T-cell (primary cell): ENCODE data around the gene PRELID3B. TPM values are rescaled to one million over a fixed set of nuclear protein-coding genes. Genes with fewer than 3 reads are reported as not detected.

ENCODE experiments used
- ATAC-seq, 4 experiments: fragments of 200-7000 bp in 3 of 4; fragments of 150-1000 bp in 1 of 4; cut with Tn5 transposase; replicated peaks in 1 of 4; 1 replicate in 3 of 4; 2 replicates in 1 of 4; pipeline ENCODE4 v1.10.0; 2021; ENCODE audit warnings: moderate library complexity in 3 of 4, mild to moderate bottlenecking in 2 of 4, moderate number of reproducible peaks in 1 of 4
- CTCF ChIA-PET, 2 donors: fragments of 300-600 bp; sonication (Branson Sonifier 250); formaldehyde crosslinking; loops; one replicate each; lab custom pipeline; 2022; ENCODE audit warnings: antibody characterized with exemption in 2 of 2; lab: Charles Lee
- POLR2A ChIA-PET, 2 donors: fragments of 300-600 bp; sonication (Branson Sonifier 250); formaldehyde crosslinking; loops; one replicate each; lab custom pipeline; 2022; ENCODE audit warnings: antibody characterized with exemption in 2 of 2; lab: Charles Lee
- DNase-seq, 35 experiments: peaks; one replicate each; pipeline versions ENCODE4 v3.0.0 to v3.0.0-alpha.2; 2013 to 2023
- H3K27ac ChIP-seq: one replicate; pipeline ENCODE4 v1.5.1; 2013; ENCODE audit warnings: low read length
- H3K27me3 ChIP-seq, 2 experiments: replicated peaks in 1 of 2; 1 replicate in 1 of 2; 2 replicates in 1 of 2; pipeline versions ENCODE4 v1.6.1 to v1.7.0; 2013; ENCODE audit warnings: low read length in 1 of 2, mixed read lengths in 1 of 2; ENCODE audit not compliant: control insufficient read depth in 2 of 2, insufficient read depth in 2 of 2; ENCODE audit errors: extremely low read depth in 1 of 2
- H3K36me3 ChIP-seq, 2 donors: 1 replicate in 1 of 2; 2 replicates in 1 of 2; pipeline versions ENCODE4 v1.6.1 to v1.7.0; 2013; ENCODE audit warnings: low read length in 1 of 2; ENCODE audit not compliant: control insufficient read depth in 2 of 2, insufficient read depth in 1 of 2; ENCODE audit errors: extremely low read depth in 1 of 2
- H3K4me1 ChIP-seq, 2 experiments: 1 replicate in 1 of 2; 2 replicates in 1 of 2; pipeline versions ENCODE4 v1.6.1 to v1.7.0; 2013; ENCODE audit warnings: low read length in 2 of 2, mixed read lengths in 1 of 2; ENCODE audit not compliant: insufficient read depth in 2 of 2, control insufficient read depth in 1 of 2; ENCODE audit errors: extremely low read depth in 1 of 2
- H3K4me3 ChIP-seq, 2 donors: 1 replicate in 1 of 2; 2 replicates in 1 of 2; pipeline versions ENCODE4 v1.5.1 to v1.7.0; 2013; ENCODE audit warnings: mild to moderate bottlenecking in 2 of 2, low read length in 1 of 2, moderate library complexity in 1 of 2; ENCODE audit not compliant: control insufficient read depth in 1 of 2; ENCODE audit errors: extremely low read depth in 1 of 2
- H3K9me3 ChIP-seq: 2 replicates; pipeline ENCODE4 v1.7.0; 2013
- H3K27ac Mint-ChIP-seq, 2 donors: one replicate each; pipeline ENCODE4 v1.8.0; 2020 to 2021; ENCODE audit warnings: mild to moderate bottlenecking in 2 of 2, mixed read lengths in 2 of 2
- H3K27me3 Mint-ChIP-seq, 2 donors: one replicate each; pipeline ENCODE4 v1.8.0; 2021 to 2022; ENCODE audit warnings: mixed read lengths in 2 of 2
- H3K36me3 Mint-ChIP-seq: one replicate; pipeline ENCODE4 v1.8.0; 2021; ENCODE audit warnings: mixed read lengths
- H3K4me1 Mint-ChIP-seq, 3 donors: one replicate each; pipeline ENCODE4 v1.8.0; 2020 to 2022; ENCODE audit warnings: mixed read lengths in 3 of 3, mild to moderate bottlenecking in 1 of 3
- H3K4me3 Mint-ChIP-seq, 3 donors: one replicate each; pipeline ENCODE4 v1.8.0; 2020 to 2022; ENCODE audit warnings: mild to moderate bottlenecking in 3 of 3, mixed read lengths in 3 of 3, moderate library complexity in 3 of 3
- H3K9me3 Mint-ChIP-seq, 3 donors: one replicate each; pipeline ENCODE4 v1.8.0; 2020 to 2022; ENCODE audit warnings: mixed read lengths in 3 of 3
- WGBS: methylation state at CpG from one replicate; pipeline ENCODE4 v1.1.5; 2013; ENCODE audit warnings: missing lambda C conversion rate; ENCODE audit not compliant: insufficient coverage; 5-methylcytosine and 5-hydroxymethylcytosine counted together
- total RNA-seq, 35 experiments: library from RNA in 6 of 35; stranded (reverse) in 6 of 35; fragments of 120-200 nt in 1 of 35; gene quantifications; one replicate each; pipeline versions ENCODE4 v1.2.1 to v1.2.4 and lab custom pipeline; 2013 to 2026

Gene PRELID3B
- total RNA-seq, 5 donors from 2014 or later (not counting 1 experiment from before 2014, with no cell fraction given), result 41.4 to 49.0 (median 43.6) TPM

DNA sequence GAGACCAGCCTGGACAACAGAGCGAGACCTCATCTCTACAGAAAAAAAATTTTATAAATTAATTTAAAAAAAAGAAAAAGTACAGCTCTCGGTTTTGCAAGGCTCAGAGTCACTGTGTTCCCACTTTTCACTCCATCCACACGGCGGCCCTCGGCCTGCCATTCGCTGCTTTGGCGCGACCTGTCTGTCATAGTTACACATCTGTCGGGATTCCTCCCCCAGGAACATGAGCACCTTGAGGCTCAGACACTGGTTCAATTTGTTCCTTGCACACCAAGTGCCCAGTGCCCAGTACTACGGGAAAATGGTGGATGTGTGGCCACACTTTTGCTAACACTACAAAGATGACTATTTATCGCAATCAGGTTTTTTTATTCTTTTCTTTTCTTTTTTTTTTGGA lies 43.9 kb downstream of the PRELID3B start:
- ChIA-PET POLR2A (no interaction called here), CTCF (no interaction called here)
- Mint-ChIP-seq H3K36me3 (peaks cover 32% of the 10 kb centered on the region), H3K27me3 (no peaks in the 10 kb centered on the region), H3K4me1 (peaks cover 15 to 17% (median 16%) of the 10 kb centered on the region in 3 donors), H3K27ac (peak overlapping the region in 1 of 2 donors; percentile 5), H3K9me3 (no peaks in the 10 kb centered on the region), H3K4me3 (no peak overlapping the region)
- 84% methylated on average over 8 of the region's 11 CpGs for WGBS
- Histone ChIP-seq H3K36me3 (peaks cover 14 to 42% of the 10 kb centered on the region in 2 donors), H3K27ac (no peak overlapping the region), H3K4me1 (peaks cover 0 to 5% of the 10 kb centered on the region in 2 experiments), H3K9me3 (no peaks in the 10 kb centered on the region), H3K27me3 (no peaks in the 10 kb centered on the region), H3K4me3 (no peak overlapping the region)
- ATAC-seq (no peak), DNase-seq (no peak)

DNA sequence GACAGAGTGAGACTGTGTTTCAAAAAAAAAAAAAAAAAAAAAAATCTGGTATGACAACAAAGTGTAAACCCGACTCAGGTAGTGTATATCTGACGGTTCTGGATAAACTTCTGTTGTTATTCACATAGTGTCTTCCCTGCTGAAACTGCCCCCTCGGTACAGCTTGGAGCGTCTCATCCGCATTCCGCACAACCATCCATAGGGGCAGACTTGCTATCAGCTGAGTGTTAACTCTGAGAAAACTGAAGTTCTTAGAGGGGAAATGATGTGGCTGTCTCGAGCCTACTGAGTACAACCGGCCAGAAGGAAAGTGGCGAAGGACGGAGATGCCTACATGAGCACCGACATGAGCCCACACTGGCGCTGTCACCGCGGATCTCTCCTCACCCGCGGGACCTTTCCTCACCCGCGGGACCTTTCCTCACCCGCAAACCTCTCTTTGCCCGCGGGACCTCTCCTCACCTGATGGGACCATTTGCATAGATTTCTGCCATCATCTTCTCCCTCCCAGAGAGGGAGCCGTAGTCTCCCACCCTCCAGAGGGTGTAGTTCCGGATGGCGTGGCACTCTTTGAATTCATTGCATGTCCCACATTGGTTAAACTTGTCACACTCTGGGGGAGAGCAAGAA lies 45.3 kb downstream of the PRELID3B start:
- no peak overlapping the region for H3K27ac ChIP-seq
- ChIA-PET CTCF (no interaction called here), POLR2A (interaction anchor here in 1 of 2 donors (0.6 kb wide), 1 partner anchor 225 kb away, joined by 3 read pairs; no protein-coding TSS in a partner anchor)
- H3K4me1 Mint-ChIP-seq, result peaks cover 1 to 4% (median 3%) of the 10 kb centered on the region in 3 donors
- no peak for DNase-seq
- H3K4me1 ChIP-seq, result no peaks in the 10 kb centered on the region
- no peak for ATAC-seq
- H3K27me3 Mint-ChIP-seq, result no peaks in the 10 kb centered on the region
- H3K27ac Mint-ChIP-seq, result no peak overlapping the region
- no peak overlapping the region for H3K4me3 ChIP-seq
- peaks cover 14 to 56% of the 10 kb centered on the region in 2 donors for H3K36me3 ChIP-seq
- H3K36me3 Mint-ChIP-seq, result peaks cover 41% of the 10 kb centered on the region
- no peaks in the 10 kb centered on the region for H3K27me3 ChIP-seq
- WGBS, result 96% methylated on average over 19 of the region's 24 CpGs
- H3K9me3 Mint-ChIP-seq, result no peaks in the 10 kb centered on the region
- H3K4me3 Mint-ChIP-seq, result no peak overlapping the region
- no peaks in the 10 kb centered on the region for H3K9me3 ChIP-seq

DNA sequence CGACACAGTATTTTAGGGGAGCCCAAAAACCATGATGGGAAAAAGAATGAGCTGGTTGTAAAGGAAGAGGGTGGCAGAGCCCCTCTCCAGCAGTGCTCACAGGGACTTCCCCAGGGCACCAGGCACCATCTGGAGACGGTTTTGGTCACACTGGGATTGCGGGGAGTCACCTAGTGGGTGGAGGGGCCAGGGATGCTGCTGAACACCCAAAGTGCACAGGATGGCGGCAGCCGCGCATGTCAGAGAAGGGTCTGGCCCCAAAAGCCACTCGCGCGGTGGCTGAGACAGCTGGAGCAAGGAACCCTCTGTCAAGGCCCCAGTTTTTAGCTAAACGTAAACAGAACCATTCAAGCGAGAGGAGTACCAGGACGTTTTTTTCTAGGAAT lies 46.4 kb downstream of the PRELID3B start:
- CTCF ChIA-PET, result no interaction called here
- Histone ChIP-seq H3K4me3 (no peak overlapping the region), H3K4me1 (no peaks in the 10 kb centered on the region), H3K27ac (no peak overlapping the region), H3K9me3 (no peaks in the 10 kb centered on the region), H3K36me3 (peaks cover 14 to 66% of the 10 kb centered on the region in 2 donors), H3K27me3 (no peaks in the 10 kb centered on the region)
- no peaks in the 10 kb centered on the region for H3K27me3 Mint-ChIP-seq
- no peak overlapping the region for H3K4me3 Mint-ChIP-seq
- no peak overlapping the region for H3K27ac Mint-ChIP-seq
- ATAC-seq, result no peak
- H3K9me3 Mint-ChIP-seq, result no peaks in the 10 kb centered on the region
- H3K4me1 Mint-ChIP-seq, result peaks cover 0 to 3% (median 3%) of the 10 kb centered on the region in 3 donors
- peaks cover 44% of the 10 kb centered on the region for H3K36me3 Mint-ChIP-seq
- POLR2A ChIA-PET, result interaction anchor here (0.5 kb wide), 2 partner anchors 179 to 607 kb away, joined by 3 to 4 read pairs; partner anchors contain the start of gene VAPB (in 1 of the 2)
- 92% methylated on average over 11 of the region's 12 CpGs for WGBS
- no peak for DNase-seq

DNA sequence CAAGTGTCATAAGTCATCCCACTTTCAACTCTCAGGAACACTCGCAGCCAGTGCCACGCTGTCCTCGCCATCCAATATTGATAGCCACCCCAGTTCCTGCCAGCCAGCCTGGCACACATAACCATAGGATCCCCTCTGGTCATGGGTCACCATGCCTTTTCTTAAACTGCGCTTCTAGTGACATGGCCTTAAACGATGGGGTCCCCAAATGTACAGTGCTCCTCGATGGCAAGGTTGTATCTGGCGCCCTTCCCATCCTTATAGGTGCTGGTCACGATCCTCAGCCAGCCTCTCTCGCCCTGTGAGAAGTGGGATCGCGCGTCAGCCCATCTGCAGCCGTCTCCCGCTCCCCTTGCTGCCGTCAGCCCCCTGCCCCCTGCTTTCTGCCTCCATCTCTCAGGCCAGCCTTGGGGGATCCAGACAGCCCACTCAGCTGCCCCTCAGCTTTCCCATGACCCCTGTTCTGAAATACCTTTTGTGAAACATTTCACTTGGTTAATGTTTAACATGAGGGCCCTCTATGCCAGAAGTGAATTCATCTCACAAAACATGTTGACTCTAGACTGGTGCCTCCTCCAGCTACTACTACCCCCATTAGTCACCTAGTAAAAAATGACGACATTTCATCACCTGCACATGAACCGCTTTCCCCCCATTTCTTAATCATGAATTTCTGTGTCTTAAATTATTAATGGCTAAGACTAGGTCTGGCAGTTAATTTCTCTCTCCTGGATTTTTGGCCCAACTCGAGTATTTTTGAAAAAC lies 46.9 kb downstream of the PRELID3B start:
- 94% methylated on average over 15 of the region's 18 CpGs for WGBS
- POLR2A ChIA-PET, result interaction anchor here in 1 of 2 donors (0.6 kb wide), 1 partner anchor 32 kb away, joined by 5 read pairs; no protein-coding TSS in a partner anchor
- Histone ChIP-seq H3K9me3 (no peaks in the 10 kb centered on the region), H3K27me3 (no peaks in the 10 kb centered on the region), H3K4me1 (no peaks in the 10 kb centered on the region), H3K4me3 (no peak overlapping the region), H3K27ac (no peak overlapping the region), H3K36me3 (peaks cover 18 to 72% of the 10 kb centered on the region in 2 donors)
- Mint-ChIP-seq H3K27ac (peak overlapping the region; percentile 12 to 16), H3K4me1 (peaks cover 0 to 3% (median 3%) of the 10 kb centered on the region in 3 donors), H3K9me3 (no peaks in the 10 kb centered on the region), H3K4me3 (no peak overlapping the region), H3K36me3 (peaks cover 50% of the 10 kb centered on the region), H3K27me3 (no peaks in the 10 kb centered on the region)
- peak in 1 of 4 experiments; percentile 23 for ATAC-seq
- CTCF ChIA-PET, result no interaction called here
- DNase-seq, result no peak

DNA sequence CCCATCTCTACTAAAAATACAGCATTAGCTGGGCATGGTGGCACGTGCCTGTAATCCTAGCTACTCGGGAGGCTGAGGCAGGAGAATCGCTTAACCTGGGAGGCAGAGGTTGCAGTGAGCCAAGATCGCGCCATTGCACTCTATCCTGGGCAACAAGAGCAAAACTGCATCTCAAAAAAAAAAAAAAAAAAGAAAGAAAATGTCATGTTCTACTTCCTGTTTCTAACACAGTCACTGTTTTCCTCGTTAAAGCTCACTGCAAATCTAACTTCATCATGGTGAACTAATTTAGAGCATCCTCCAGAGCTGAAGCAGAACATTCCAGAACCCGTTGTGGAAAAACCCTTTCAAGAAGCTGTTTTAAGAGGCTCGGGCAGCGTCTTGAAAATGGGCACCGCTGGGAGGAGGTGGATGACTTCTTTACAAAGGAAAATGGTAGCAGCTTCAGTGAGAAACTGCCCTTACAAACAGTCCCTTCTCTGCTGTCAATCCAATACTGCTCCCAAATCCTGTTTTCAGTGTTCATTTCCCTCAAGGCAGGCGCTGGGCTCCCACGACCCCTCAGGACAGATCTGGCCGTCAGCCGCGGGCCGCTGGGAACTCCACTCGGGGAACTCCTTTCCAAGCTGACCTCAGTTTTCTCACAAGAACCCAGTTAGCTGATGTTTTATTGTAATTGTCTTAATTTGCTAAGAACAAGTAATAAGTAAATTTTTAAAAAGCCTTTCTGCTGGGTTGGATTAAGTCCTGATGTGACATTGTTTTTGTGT lies 48.0 kb downstream of the PRELID3B start:
- 100% methylated on average over 2 of the region's 17 CpGs for WGBS
- Histone ChIP-seq H3K27ac (no peak overlapping the region), H3K36me3 (peaks cover 18 to 78% of the 10 kb centered on the region in 2 donors), H3K27me3 (no peaks in the 10 kb centered on the region), H3K9me3 (no peaks in the 10 kb centered on the region), H3K4me3 (no peak overlapping the region), H3K4me1 (no peaks in the 10 kb centered on the region)
- POLR2A ChIA-PET, result interaction anchor here (0.6 to 0.7 kb wide), 3 partner anchors 36 to 183 kb away, joined by 3 to 6 read pairs (median 4); no protein-coding TSS in a partner anchor
- Mint-ChIP-seq H3K36me3 (peaks cover 56% of the 10 kb centered on the region), H3K27ac (peak overlapping the region in 1 of 2 donors; percentile 77), H3K4me1 (peaks cover 0 to 3% (median 3%) of the 10 kb centered on the region in 3 donors), H3K4me3 (no peak overlapping the region), H3K27me3 (no peaks in the 10 kb centered on the region), H3K9me3 (no peaks in the 10 kb centered on the region)
- DNase-seq, result no peak
- ATAC-seq, result no peak
- CTCF ChIA-PET, result interaction anchor here in 1 of 2 donors (0.7 to 0.8 kb wide), 2 partner anchors 10 to 23 kb away, joined by 3 read pairs; no protein-coding TSS in a partner anchor
